CD14-positive monocyte (primary cell): Measurements from ENCODE around the gene MACF1. TPM values are rescaled to one million over a fixed set of nuclear protein-coding genes. Genes with fewer than 3 reads are reported as not detected.

Experiments used
- DNase-seq, 3 donors: peaks; one replicate each; pipeline ENCODE4 v3.0.0-alpha.2; 2011 to 2022
- H2AFZ ChIP-seq: 2 replicates; pipeline ENCODE4 v1.6.0; 2012; ENCODE audit warnings: mild to moderate bottlenecking, low read depth, low read length, inconsistent platforms; ENCODE audit not compliant: insufficient read depth, poor library complexity, severe bottlenecking
- H3K27ac ChIP-seq, 2 donors: 1 replicate in 1 of 2; 2 replicates in 1 of 2; pipeline ENCODE4 v1.5.1; 2012 to 2013; ENCODE audit warnings: low read length in 2 of 2, control low read depth in 1 of 2, inconsistent platforms in 1 of 2, low read depth in 1 of 2, mild to moderate bottlenecking in 1 of 2
- H3K27me3 ChIP-seq, 2 donors: one replicate each; pipeline versions ENCODE4 v1.6.0 to v1.6.1; 2011 to 2013; ENCODE audit warnings: low read length in 2 of 2; ENCODE audit not compliant: control insufficient read depth in 2 of 2, insufficient read depth in 2 of 2
- H3K36me3 ChIP-seq, 2 donors: replicated peaks in 1 of 2; 1 replicate in 1 of 2; 2 replicates in 1 of 2; pipeline versions ENCODE4 v1.5.1 to v1.6.1; 2012 to 2013; ENCODE audit warnings: low read length in 2 of 2, control low read depth in 1 of 2, inconsistent platforms in 1 of 2, mild to moderate bottlenecking in 1 of 2; ENCODE audit not compliant: insufficient read depth in 2 of 2, control insufficient read depth in 1 of 2
- H3K4me1 ChIP-seq, 2 donors: 1 replicate in 1 of 2; 2 replicates in 1 of 2; pipeline versions ENCODE4 v1.5.1 to v1.6.1; 2012 to 2013; ENCODE audit warnings: low read length in 2 of 2, control low read depth in 1 of 2, inconsistent platforms in 1 of 2, mild to moderate bottlenecking in 1 of 2, moderate library complexity in 1 of 2; ENCODE audit not compliant: insufficient read depth in 2 of 2, control insufficient read depth in 1 of 2
- H3K4me2 ChIP-seq: replicated peaks from 2 replicates; pipeline ENCODE3; 2012; ENCODE audit warnings: low read length, moderate library complexity, mild to moderate bottlenecking; ENCODE audit not compliant: poor library complexity, severe bottlenecking; ENCODE audit errors: extremely low read depth
- H3K4me3 ChIP-seq, 3 experiments: fragments of 200-600 bp in 1 of 3; sonication (generic) in 1 of 3; replicated peaks in 1 of 3; 1 replicate in 2 of 3; 2 replicates in 1 of 3; pipeline ENCODE4 v1.5.1; 2011 to 2013; ENCODE audit warnings: low read length in 3 of 3, mild to moderate bottlenecking in 3 of 3, control low read depth in 2 of 3, low read depth in 2 of 3, inconsistent platforms in 1 of 3, moderate library complexity in 1 of 3
- H3K79me2 ChIP-seq: 2 replicates; pipeline ENCODE4 v1.6.0; 2012; ENCODE audit warnings: mild to moderate bottlenecking, control low read depth, inconsistent platforms, low read length, moderate library complexity; ENCODE audit not compliant: insufficient read depth
- H3K9ac ChIP-seq: 2 replicates; pipeline ENCODE4 v1.6.0; 2017; ENCODE audit warnings: low read length, mild to moderate bottlenecking; ENCODE audit not compliant: insufficient read depth, poor library complexity, severe bottlenecking
- H3K9me3 ChIP-seq, 2 donors: replicated peaks in 1 of 2; 1 replicate in 1 of 2; 2 replicates in 1 of 2; pipeline versions ENCODE4 v1.5.1 to v1.6.1; 2012 to 2013; ENCODE audit warnings: low read length in 2 of 2, control low read depth in 1 of 2; ENCODE audit not compliant: control insufficient read depth in 1 of 2, insufficient read depth in 1 of 2
- H4K20me1 ChIP-seq: 2 replicates; pipeline ENCODE4 v1.6.0; 2012; ENCODE audit warnings: mild to moderate bottlenecking, low read length, control low read depth, moderate library complexity; ENCODE audit not compliant: insufficient read depth
- H3K27ac Mint-ChIP-seq, 7 donors: one replicate each; pipeline ENCODE4 v1.8.0; 2020; ENCODE audit warnings: mild to moderate bottlenecking in 7 of 7, mixed read lengths in 7 of 7, moderate library complexity in 6 of 7, inconsistent platforms in 2 of 7
- H3K27me3 Mint-ChIP-seq, 3 donors: one replicate each; pipeline ENCODE4 v1.8.0; 2021 to 2022; ENCODE audit warnings: low read depth in 3 of 3, mild to moderate bottlenecking in 3 of 3, mixed read lengths in 3 of 3, moderate library complexity in 3 of 3, inconsistent platforms in 1 of 3
- H3K36me3 Mint-ChIP-seq, 2 donors: one replicate each; pipeline ENCODE4 v1.8.0; 2020; ENCODE audit warnings: mixed read lengths in 2 of 2, inconsistent platforms in 1 of 2, mild to moderate bottlenecking in 1 of 2
- H3K4me1 Mint-ChIP-seq: one replicate; pipeline ENCODE4 v1.8.0; 2020; ENCODE audit warnings: mild to moderate bottlenecking, mixed read lengths
- H3K4me3 Mint-ChIP-seq, 2 donors: one replicate each; pipeline ENCODE4 v1.8.0; 2020; ENCODE audit warnings: mild to moderate bottlenecking in 2 of 2, mixed read lengths in 2 of 2, moderate library complexity in 1 of 2
- H3K9me3 Mint-ChIP-seq, 7 donors: one replicate each; pipeline ENCODE4 v1.8.0; 2020 to 2022; ENCODE audit warnings: mixed read lengths in 7 of 7, mild to moderate bottlenecking in 6 of 7, moderate library complexity in 6 of 7, inconsistent platforms in 2 of 7
- WGBS: methylation state at CpG from one replicate; pipeline ENCODE4 v1.1.5; 2013; ENCODE audit warnings: missing lambda C conversion rate; ENCODE audit not compliant: insufficient coverage; 5-methylcytosine and 5-hydroxymethylcytosine counted together
- intact Hi-C, 2 donors: fragments of 100-400 bp; cut with micrococcal nuclease; formaldehyde crosslinking; loops; one replicate each; pipeline versions ENCODE4 v1.15.0 to v1.15.1; 2023
- polyA plus RNA-seq, 3 donors: library from polyadenylated mRNA; depleted of rRNA in 1 of 3; unstranded in 2 of 3; stranded (reverse) in 1 of 3; fragments of 300-500 nt in 2 of 3; fragments of >200 nt in 1 of 3; fragmentation: Illumina TruSeq in 2 of 3; gene quantifications; 1 replicate in 2 of 3; 2 replicates in 1 of 3; pipeline ENCODE4 v1.2.3, GENCODE V29; 2012 to 2021
- TF ChIP-seq, protein P1 (sequence below): fragments of 200-600 bp; IDR thresholded peaks from one replicate; pipeline ENCODE4 v1.8.0; 2022; ENCODE audit warnings: antibody characterized with exemption, mild to moderate bottlenecking

The MACF1 gene
- polyA plus RNA-seq, 3 donors, result 3.4 to 36.8 (median 4.5) TPM

DNA sequence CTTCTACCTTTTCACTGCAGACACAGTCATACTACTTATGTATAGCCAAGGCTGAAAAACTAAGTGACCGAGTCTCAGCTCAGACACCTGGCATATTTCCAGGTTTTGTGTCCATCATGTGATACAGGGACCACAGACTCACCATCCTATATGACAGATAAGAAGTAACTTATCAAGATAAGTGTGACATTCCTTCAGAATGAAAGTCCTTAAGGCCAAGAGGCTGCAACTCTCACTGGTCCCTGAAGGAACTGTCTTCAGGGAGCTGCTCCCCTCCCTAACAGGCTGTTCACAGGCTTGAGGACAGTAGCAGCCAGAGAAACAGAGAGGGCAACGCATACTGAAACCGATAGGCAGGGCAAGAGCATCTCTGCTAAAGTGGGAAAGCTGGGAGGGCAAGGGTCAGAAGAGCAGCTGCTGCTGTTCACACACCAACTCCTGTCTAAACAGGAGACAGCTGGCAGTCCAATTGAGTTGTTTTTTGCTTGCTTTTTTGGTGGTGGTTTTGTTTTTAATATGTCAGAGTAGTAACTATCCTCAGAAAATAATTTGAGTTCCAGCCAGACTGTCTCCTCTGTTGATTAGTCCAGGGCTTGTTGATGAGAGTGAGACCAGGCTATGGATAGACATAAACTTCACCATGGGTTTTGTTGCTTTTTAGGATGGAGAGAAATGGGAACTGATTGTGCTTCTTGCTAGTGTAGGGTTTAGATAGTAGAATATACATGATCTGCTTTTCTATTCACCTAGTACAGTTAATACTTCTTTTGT is 67.7 kb downstream of the MACF1 start:
- Histone ChIP-seq H3K79me2 (peaks cover 75% of the 10 kb centered on the region), H3K9me3 (no peaks in the 10 kb centered on the region), H3K4me2 (no peak overlapping the region), H3K9ac (no peak overlapping the region), H3K27ac (no peak overlapping the region), H3K36me3 (peaks cover 3 to 16% of the 10 kb centered on the region in 2 donors), H3K4me1 (peaks cover 0 to 6% of the 10 kb centered on the region in 2 donors), H2AFZ (no peak overlapping the region), H4K20me1 (peaks cover 86% of the 10 kb centered on the region), H3K27me3 (no peaks in the 10 kb centered on the region), H3K4me3 (no peak overlapping the region)
- Mint-ChIP-seq H3K9me3 (no peaks in the 10 kb centered on the region), H3K4me1 (peaks cover 26% of the 10 kb centered on the region), H3K27me3 (peaks cover 0 to 1% (median 0%) of the 10 kb centered on the region in 3 donors), H3K27ac (peak overlapping the region in 4 of 7 donors; percentile 26 to 45 (median 40)), H3K4me3 (no peak overlapping the region), H3K36me3 (peaks cover 19 to 39% of the 10 kb centered on the region in 2 donors)
- TF ChIP-seq, protein P1, sequence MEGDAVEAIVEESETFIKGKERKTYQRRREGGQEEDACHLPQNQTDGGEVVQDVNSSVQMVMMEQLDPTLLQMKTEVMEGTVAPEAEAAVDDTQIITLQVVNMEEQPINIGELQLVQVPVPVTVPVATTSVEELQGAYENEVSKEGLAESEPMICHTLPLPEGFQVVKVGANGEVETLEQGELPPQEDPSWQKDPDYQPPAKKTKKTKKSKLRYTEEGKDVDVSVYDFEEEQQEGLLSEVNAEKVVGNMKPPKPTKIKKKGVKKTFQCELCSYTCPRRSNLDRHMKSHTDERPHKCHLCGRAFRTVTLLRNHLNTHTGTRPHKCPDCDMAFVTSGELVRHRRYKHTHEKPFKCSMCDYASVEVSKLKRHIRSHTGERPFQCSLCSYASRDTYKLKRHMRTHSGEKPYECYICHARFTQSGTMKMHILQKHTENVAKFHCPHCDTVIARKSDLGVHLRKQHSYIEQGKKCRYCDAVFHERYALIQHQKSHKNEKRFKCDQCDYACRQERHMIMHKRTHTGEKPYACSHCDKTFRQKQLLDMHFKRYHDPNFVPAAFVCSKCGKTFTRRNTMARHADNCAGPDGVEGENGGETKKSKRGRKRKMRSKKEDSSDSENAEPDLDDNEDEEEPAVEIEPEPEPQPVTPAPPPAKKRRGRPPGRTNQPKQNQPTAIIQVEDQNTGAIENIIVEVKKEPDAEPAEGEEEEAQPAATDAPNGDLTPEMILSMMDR, result no peak
- intact Hi-C loops, result no loop called here
- no peak for DNase-seq
- no CpG with 5 or more reads among the region's 3 CpGs for WGBS

DNA sequence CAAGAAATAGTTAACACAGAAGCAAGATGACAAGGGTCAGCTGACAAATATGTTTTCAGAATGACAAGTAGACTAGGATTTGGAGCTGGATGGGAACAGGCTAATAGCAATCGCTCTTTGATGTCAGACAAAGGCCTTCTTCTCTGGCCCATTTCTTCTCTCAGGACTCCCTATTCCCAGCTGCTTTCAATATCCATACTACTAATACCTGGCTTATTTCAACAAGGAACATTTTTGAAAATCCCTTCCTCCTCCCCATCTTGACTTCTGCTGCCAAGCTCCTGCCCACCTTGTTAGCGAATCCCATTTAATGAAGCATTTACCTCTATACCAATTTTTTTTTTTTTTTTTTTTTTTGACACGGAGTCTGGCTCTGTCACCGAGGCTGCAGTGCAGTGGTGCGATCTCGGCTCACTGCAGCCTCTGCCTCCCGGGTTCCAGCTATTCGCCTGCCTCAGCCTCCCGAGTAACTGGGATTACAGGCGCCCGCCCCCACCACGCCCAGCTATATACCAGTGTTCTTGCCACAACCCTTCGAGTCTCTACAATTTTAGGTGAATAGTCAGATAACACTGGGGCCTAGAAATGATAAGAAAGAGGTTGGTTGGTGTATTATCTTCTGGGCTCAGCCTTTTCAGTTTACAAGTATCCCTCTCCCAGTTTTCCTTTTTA is 68.4 kb downstream of the MACF1 start:
- H3K4me3 Mint-ChIP-seq, result no peak overlapping the region
- peaks cover 80% of the 10 kb centered on the region for H3K79me2 ChIP-seq
- peaks cover 0 to 1% (median 0%) of the 10 kb centered on the region in 3 donors for H3K27me3 Mint-ChIP-seq
- no peaks in the 10 kb centered on the region for H3K9me3 Mint-ChIP-seq
- 100% methylated on average over 9 of the region's 13 CpGs for WGBS
- H3K9ac ChIP-seq, result no peak overlapping the region
- TF ChIP-seq, protein P1, result no peak
- H3K4me2 ChIP-seq, result no peak overlapping the region
- no peaks in the 10 kb centered on the region for H3K27me3 ChIP-seq
- H3K9me3 ChIP-seq, result no peaks in the 10 kb centered on the region
- H3K27ac ChIP-seq, result no peak overlapping the region
- H3K36me3 Mint-ChIP-seq, result peaks cover 19 to 39% of the 10 kb centered on the region in 2 donors
- H4K20me1 ChIP-seq, result peaks cover 86% of the 10 kb centered on the region
- no peak for DNase-seq
- H3K4me1 ChIP-seq, result peaks cover 0 to 6% of the 10 kb centered on the region in 2 donors
- H3K4me1 Mint-ChIP-seq, result peaks cover 23% of the 10 kb centered on the region
- peaks cover 3 to 16% of the 10 kb centered on the region in 2 donors for H3K36me3 ChIP-seq
- intact Hi-C loops, result no loop called here
- peak overlapping the region in 2 of 7 donors; percentile 3 to 58 for H3K27ac Mint-ChIP-seq
- H2AFZ ChIP-seq, result no peak overlapping the region
- H3K4me3 ChIP-seq, result no peak overlapping the region
